Activated CD8-positive, alpha-beta memory T cell treated with anti-CD3 and anti-CD28 coated beads, Interleukin-2, amount 50 U/mL, for 24 hours (primary cell): ENCODE measurements around the gene OR51B2.
"Not testable (repeated sequence)": the region's sequence is repeated elsewhere in the genome, so short reads cannot be mapped to it uniquely, and the experiment has no call there.

Source experiments
- DNase-seq: peaks from one replicate; pipeline ENCODE4 v3.0.0-alpha.2; 2020; ENCODE audit errors: extremely low read depth

Gene OR51B2

DNA sequence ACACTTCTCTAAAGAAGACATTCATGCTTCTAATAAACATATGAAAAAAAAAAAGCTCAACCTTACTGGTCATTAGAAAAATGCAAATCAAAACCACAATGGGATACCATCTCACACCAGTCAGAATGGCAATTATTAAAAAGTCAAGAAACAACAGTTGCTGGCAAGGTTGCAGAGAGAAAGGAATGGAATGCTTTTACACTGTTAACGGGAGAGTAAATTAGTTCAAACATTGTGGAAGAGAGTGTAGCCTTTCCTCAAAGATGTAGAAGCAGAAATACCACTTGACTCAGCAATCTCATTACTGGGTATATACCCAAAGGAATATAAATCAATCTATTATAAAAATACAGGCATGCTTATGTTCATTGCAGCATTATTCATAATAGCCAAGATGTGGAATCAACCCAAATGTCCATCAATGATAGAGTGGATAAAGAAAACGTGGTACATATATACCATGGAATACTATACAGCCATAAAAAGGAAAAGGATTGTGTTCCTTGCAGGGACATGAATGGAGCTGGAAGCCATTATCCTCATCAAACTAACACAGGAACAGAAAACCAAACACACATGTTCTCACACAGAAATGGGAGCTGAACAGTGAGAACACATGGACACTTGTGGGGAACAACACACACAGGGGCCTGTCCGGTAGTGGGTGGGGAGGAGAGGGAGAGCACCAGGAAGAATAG is 10.6 kb downstream of the OR51B2 start:
- not testable (repeated sequence) for DNase-seq

DNA sequence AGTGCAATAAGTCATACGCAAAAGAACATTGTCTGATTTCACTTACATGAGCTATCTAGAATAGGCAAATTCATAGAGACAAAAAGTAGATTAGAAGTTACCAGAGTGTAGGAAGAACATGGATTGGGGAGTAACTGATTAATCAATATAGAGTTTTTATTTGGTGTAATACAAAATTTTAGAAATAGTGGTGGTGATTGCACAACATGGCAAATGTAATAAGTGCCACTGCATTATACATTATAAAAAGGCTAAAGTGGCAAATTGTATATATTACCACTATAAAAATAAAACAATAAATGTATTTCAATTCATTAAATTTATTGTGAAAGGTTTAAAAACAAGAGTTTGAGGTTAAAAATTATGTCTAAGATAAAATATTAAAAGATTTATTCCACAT is 13.7 kb downstream of the OR51B2 start:
- no peak for DNase-seq

DNA sequence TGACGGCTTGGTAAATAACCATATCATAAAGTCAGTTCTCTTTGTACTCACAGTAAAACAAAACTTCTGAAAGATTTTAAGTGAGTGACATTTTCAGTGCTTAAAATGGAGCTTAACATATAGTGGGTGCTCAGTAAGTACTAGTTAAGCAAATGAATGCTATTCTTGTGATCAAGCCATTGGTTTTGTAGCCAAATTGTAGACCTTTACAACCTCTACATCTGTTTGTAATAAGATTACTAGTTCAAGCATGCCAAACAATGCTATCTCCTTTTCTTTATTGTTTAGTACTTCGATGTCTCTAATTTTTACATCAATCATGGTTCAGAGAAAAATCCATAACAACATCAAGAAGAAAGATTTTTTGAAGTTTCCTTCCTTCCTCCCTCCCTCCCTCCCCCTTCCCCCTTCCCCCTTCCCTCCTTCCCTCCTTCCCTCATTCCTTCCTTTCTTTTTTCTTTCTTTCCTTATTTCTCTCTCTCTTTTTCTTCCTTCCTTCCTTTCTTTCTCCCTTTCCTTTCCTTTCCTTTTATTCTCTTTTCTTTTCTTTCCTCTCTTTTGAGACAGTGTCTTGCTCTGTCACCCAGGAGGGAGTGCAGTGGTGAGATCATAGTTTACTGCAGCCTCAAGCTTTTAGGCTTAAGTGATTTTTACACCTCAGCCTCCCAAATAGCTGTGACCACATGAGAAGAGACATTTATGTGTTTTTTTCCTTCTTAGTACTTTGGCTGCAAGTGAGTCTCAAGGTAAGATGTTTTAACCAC is 16.7 kb downstream of the OR51B2 start:
- DNase-seq, result no peak

DNA sequence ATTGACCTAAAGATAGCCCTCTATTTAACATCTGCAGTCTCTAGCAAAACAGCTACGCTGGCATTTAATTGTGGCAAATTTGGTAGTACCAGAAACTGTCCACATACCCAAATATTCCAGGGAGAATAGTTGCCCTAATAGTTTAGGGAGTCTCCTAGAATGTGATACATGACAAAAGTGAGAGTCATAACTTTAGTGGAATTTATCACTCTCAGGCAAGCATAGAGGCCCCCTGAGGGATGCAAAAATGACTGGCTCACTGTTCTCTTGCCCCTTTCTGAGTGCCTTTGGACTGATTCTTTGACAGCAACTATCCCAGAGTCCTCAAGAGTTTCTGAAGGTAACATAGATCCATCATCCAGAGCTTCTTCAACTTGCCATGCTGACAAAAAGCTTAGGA is 20.1 kb downstream of the OR51B2 start:
- no peak for DNase-seq

DNA sequence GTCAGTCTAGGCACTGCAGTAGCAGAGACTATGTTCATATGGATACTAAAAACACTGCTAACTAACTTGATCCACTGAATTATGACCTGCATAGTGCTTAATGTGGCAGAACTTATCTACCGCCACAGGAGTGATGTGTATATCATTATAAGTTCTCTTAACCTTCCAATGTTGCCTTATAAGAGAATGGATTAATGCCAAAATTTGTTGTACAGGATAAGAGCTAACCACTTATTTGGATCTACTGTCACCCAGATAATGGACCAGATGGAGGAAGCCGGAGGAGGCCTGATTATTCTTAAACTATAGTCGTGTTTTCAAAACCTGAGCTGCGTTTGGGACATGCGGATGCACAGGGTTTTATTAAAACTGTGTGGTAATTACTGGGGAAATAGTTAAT is 20.5 kb downstream of the OR51B2 start:
- DNase-seq, result no peak

DNA sequence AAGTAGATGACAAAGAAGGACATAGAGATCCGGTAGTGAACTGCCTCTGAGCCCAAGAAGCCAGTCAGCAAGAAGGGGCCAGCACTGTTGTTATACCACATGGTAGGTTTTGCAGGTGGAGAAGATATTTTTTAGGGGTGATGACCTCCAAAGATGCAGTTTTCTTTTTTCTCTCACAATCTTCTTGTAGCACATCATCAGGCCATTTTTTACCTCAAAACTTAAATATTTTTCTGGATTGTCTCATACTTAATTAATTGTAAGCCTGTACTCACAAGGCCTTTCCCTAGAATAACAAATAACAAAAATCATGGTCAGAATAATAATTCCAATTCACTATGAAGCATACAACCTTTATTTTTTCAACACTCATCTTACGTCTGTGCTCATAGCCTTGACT is 22.3 kb downstream of the OR51B2 start, which contains the start of gene OR51B4:
Gene OR51B4 (minus strand): TSS at position 101 of the 400 bp plus-strand sequence. CDS start 0 bp downstream, at position 101.
- DNase-seq, result no peak

DNA sequence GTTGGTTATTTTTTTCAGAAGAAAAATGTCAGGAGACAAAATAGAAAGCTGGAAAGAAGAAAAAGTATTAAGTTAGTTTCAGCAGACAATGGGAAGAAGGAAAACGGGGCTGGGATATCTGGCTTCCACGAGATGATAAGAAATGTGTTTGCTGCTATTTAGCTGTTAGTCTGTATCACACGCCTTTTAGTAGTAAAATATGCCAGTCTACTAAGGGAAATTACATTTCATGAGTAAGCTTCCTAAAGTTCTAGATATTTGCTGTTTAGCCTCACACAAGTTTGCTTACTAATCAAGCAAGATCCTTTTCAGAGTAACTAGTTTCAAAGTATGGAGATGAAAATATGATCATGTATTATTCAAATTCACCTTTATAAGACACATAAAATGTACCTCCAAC is 23.8 kb downstream of the OR51B2 start:
- no peak for DNase-seq

DNA sequence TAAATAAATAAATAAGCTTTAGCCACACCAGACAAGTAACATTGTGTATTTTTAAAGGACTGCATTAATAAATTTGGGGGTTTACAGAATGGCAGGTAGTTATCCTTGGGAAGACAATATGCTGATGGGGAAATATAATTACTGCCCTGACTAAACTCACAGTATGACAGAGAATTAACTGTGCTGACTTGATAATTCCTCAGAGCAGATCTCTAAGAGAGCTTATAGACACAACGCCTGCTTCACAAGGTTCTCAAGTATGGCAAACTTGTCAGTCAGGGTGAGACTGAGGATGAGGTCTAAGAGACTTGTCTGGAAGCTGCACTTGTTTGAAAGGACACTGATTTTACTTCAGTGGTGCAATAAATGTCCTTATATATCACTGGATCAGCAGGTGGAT is 25.6 kb downstream of the OR51B2 start:
- no peak for DNase-seq

DNA sequence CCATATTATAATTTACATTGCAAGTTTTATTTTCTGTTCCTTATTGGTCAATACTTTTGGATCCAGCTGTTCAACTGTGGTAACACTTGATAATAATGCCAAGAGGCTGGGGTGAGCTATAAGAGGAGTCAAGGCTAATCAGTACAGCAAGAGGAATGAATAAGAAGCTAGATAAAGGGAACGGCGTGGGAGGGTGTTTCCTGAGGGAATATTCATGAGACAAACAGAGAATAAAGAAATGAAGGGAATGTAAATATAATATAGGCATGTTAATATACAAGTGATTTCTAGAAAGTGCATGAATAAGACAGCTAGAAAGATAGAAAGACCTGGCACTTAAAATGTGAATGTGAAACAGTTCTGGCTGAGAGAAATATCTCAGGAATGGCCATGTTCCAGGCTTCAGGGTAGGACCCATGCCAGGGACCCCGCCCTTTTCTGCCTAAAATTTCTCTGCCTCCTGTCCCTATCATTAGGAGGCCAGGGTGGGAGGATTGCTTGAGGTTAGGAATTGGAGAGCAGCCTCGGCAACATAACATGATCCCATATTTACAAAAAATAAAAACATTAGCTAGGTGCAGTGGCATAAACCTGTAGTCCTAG is 26.3 kb downstream of the OR51B2 start:
- no peak for DNase-seq

DNA sequence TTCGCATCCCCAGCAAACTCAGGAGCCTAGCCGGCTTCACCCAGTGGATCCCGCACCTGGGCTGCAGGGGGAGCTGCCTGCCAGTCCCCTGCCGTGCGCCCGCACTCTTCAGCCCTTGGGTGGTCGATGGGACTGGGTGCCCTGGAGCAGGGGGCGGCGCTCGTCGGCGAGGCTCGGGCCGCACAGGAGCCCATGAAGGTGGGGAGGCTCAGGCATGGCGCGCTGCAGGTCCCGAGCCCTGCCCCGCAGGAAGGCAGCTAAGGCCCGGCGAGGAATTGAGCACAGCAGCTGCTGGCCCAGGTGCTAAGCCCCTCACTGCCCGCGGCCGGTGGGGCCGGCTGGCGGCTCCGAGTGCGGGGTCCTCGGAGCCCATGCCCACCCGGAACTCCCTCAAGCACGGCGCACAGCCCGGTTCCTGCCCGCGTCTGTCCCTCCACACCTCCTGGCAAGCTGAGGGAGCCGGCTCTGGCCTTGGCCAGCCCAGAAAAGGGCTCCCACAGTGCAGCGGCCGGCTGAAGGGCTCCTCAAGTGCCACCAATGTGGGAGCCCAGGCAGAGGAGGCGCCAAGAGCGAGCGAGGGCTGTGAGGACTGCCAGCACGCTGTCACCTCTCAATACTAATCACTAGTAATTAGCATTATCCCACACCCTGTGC is 29.6 kb downstream of the OR51B2 start:
- DNase-seq, result not testable (repeated sequence)

DNA sequence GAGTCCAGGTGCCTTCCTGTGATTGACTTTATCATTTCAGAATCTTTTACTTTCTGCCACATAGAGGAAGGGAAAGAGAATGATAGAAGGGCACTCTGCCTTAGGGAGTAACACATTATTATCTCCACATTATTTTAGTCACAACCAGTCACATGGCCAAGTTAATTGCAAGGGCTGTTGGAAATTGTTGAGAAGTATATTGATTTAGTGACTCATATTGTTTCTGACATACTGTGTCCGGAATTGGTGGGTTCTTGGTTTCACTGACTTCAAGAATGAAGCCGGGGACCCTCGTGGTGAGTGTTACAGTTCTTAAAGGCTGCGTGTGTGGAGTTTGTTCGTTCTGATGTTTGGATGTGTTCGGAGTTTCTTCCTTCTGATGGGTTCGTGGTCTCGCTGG is 31.1 kb downstream of the OR51B2 start:
- no peak for DNase-seq

DNA sequence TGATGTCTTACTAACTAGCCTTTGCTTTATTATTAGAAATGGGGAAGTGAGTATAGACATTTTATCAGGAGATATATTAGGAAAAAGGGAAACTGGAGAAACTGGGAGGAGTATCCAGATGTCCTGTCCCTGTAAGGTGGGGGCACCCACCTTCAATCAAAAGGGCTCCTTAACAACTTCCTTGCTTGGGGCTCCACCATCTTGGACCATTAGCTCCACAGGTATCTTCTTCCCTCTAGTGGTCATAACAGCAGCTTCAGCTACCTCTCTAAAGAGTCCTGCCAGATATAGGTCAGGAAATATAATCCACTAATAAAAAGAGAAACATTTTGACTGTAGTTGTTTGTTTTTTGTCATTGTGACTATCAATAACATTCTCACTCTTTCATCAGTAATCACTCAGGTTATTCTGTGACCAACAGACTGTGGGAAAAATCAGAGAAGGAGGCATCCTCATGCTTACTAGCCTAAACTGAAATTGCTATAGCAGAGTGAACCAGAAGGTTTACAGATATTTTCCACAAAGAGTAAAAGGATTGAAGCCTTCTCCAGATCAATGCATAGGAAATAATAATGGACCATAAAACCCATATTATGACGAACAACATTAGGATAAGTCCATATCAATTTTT is 32.8 kb downstream of the OR51B2 start:
- DNase-seq, result no peak

DNA sequence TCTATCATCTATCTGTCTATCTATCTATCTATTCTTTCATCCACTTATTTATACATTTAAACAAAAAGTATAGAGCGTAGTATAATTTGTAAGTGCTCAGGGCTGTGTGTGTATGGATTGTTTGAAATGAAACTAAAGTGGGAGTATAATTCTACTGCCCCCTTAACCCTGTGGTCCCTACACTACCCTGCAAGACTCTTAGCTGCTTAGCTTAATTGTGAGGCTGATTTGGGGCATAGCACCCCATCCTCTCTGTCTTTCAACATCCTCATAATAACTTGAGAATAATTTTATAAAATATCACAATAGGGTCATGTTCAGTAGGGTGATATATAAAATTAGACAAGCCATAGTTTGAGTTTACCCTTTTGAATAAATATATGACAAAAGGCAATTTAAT is 34.0 kb downstream of the OR51B2 start:
- no peak for DNase-seq

DNA sequence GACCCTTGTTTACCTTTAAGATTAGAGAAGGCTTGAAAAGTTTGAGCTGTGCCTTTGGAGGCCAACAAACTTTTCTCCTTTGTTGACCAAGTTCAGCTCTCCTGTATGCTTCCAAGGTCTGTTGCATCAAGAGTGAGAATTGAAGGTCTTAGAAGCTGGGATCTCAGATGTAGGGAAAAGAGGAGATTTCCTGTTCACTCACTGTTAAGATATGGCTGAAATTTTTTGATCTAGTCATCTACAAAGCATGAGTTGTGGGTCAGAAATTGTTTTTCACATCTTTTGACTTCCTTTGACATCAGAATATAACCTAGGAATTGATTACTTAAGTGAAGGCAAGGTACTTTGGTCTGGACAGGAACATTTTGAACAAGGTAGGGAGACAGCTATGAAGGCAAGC is 34.4 kb downstream of the OR51B2 start:
- no peak for DNase-seq

DNA sequence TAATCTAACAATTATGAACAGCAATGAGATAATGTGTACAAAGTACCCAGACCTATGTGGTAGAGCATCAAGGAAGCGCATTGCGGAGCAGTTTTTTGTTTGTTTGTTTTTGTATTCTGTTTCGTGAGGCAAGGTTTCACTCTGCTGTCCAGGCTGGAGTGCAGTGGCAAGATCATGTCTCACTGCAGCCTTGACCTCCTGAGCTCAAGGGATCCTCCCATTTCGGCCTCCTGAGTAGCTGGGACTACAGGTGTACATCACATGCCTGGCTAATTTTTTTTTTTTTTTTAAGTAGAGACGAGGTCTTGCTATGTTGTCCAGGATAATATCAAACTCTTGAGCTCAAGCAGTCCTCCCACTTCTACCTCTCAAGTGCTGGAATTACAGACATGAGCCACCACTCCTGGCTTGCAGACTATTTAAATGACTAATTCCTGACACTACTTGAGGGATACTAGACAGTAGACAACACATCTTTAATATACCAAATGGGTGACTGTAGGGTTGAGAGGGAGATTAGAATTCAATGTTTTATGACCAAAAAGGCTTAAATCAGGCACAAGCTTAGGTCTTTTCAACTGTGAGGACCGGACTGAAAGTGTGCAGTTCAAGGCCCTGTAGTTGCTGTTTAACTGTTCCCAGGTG is 35.1 kb downstream of the OR51B2 start:
- no peak for DNase-seq

DNA sequence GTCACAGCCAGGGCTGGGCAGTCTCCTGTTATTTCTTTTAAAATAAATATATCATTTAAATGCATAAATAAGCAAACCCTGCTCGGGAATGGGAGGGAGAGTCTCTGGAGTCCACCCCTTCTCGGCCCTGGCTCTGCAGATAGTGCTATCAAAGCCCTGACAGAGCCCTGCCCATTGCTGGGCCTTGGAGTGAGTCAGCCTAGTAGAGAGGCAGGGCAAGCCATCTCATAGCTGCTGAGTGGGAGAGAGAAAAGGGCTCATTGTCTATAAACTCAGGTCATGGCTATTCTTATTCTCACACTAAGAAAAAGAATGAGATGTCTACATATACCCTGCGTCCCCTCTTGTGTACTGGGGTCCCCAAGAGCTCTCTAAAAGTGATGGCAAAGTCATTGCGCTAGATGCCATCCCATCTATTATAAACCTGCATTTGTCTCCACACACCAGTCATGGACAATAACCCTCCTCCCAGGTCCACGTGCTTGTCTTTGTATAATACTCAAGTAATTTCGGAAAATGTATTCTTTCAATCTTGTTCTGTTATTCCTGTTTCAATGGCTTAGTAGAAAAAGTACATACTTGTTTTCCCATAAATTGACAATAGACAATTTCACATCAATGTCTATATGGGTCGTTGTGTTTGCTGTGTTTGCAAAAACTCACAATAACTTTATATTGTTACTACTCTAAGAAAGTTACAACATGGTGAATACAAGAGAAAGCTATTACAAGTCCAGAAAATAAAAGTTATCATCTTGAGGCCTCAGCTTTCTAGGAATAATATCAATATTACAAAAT is 35.8 kb downstream of the OR51B2 start:
- no peak for DNase-seq

DNA sequence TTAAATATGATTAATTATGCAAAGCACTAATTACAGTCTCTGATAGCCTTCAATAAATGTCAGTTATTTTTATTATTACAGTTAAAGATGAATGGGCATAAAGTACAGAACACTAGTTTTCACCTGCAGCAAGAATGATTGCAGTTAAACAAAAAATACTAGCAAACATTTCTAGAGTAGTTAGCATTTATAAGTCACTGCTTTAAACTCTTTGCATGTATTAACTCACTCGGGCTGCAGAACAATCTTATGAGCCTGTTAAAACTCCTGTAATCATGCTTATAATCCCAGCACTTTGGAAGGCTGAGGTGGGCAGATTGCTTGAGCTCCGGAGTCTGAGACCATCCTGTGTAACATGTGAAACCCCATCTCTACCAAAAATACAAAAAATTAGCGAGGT is 37.2 kb downstream of the OR51B2 start:
- DNase-seq, result no peak

DNA sequence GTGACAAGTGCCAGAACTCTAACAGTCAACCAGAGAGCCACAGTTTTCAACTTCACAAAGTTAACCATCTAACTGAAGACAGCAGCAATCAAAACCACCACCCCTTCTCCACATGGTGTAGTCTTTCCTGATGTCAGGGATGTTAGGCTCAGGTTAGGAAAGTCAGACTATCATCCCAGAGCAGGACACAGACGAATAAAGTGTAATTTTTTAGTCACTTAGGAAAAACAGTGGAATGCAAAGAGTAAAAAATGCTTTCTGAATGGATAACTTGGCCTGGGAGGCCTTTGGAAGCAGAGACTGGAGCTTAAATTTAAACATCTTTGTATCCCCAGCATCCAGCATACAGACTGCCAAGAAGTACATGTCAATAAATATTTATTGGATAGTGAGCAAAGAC is 37.7 kb downstream of the OR51B2 start:
- no peak for DNase-seq

DNA sequence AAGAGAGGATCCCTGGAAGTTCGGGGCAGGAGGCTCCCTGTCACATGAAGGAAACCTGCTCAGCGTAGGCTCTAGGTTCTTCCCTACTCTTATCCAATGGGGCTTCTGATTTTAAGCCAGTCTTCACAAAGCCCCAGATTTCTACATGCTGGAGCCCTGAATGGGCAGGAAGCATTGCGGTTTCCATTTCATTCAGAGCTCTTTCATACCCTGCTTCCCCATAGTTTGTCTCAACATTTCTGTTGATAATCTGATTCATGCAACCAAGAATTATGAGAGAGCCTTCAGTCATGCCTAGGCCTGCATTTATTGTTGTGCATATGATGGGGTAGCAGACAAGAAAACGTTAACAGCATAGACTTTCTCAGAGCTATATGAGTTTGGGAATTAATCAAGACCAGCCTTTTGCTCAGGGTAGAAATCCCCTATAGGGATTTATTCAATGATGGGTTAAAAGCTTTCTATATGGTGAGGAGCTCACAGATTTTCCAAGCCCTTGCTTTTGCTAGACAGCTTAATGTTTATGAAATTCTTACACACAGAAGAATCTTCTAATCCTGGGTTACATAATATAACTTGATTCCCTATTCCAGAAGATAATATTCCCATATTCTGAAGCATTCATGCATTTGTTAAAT is 38.3 kb downstream of the OR51B2 start:
- DNase-seq, result no peak

DNA sequence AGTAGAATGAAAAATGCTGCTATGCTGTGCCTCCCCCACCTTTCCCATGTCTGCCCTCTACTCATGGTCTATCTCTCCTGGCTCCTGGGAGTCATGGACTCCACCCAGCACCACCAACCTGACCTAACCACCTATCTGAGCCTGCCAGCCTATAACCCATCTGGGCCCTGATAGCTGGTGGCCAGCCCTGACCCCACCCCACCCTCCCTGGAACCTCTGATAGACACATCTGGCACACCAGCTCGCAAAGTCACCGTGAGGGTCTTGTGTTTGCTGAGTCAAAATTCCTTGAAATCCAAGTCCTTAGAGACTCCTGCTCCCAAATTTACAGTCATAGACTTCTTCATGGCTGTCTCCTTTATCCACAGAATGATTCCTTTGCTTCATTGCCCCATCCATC is 39.5 kb downstream of the OR51B2 start:
- no peak for DNase-seq
